NCI-H510A (cell line): Measurements from ENCODE around the gene TOPAZ1.

Experiments
- DNase-seq: peaks from one replicate; lab custom pipeline; 2025; lab: John Stamatoyannopoulos, UW

TOPAZ1 gene

DNA sequence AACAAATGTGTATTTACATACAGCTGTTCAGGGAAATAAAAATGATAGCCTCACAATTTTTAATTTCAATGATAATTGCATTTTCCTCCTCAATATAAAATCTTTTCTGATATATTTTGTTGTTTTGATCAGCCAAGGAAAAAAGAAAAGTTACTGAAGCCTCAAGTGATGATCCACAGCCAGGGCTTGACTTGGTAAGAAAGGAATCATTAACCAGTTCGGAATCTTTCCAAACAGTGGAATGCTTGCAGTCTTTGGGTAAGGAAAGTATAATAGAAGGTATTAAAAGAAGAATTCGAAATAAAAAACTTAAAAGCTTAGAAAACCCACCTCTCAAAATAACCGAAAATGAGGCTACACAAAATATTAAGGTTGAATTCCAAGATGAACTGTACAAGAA is 1.0 kb downstream of the TOPAZ1 start:
- no peak for DNase-seq

DNA sequence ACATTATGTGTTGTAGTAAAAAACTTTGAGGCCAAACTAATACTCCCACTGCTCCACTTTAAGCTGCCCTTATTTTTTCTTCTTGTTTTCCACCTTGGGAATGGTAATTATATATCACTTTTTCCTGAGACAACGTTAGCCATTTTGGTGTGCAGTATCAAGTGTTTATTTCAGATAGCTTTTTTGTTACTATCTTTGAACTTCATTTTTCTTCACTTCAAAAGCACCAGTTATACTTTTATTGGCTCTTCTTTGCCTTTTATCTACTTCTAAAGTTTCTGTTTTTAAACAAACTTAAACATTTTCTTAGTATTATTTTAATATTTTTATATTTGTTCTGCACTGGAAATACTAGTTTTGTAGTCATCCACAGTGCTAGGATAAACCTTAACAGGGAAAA is 6.5 kb downstream of the TOPAZ1 start:
- no peak for DNase-seq

DNA sequence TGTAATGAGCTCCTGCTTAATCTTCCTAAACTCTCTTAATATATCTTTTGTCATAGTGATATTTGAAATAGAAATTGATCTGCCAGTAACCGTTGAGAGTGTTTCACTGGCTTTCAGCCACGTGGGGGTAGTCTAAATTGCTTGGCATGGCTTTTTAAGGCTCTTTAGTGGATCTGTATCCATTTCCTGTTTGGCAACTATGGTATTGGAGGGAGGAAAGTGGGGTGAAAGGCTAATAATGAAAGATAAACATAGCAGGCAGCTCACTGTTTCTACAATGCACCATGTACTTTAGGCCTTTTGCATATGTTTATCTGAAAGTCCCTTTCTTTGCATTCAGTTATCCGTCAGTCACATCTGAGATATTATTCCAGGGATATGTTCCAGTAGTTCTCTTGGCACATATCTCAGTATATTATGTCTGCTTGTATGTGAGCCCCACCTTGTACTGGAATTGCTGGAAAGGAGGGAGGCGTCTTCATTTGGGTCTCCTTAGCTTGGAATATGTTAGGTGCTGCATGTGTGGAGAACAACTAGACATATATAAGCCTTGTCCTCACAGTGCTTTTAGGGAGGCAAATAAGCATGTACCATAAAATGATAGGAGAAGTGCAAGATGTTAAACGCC is 10.8 kb downstream of the TOPAZ1 start:
- DNase-seq: no peak

DNA sequence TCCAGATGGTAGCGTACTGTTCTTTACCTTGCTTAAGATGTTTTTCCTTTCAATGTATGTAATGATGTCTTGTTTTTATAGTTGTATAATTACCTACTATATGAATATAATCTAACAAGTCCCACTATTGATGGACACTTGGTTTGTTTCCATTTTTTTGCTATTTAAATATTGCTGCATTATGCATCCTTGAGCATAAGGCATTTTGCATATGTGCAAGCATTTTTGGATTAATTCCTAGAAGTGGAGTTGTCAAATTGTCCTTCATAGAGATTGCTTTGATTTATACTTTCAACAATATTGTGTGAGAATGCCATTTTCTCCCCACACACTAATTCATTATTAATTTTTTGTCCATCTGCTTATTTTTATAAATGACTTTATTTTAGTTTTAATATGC is 17.7 kb downstream of the TOPAZ1 start:
- DNase-seq: no peak

DNA sequence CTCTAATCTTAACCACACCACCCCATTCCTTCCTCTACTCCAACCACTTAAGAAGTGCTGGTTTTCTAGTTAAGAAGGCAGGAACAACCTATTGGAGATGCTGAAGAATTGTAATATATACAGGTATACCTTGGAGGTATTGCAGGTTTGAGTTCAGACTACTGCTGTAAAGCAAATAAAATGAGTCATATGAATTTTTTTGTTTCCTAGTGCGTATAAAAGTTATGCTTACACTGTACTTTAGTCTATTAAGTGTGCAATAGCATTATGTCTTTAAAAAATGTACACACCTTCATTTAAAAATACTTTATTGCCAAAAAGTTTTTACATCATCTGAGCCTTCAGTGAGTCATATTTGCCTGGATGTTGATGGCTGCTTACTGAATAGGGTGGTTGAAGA is 22.5 kb downstream of the TOPAZ1 start:
- DNase-seq: no peak

DNA sequence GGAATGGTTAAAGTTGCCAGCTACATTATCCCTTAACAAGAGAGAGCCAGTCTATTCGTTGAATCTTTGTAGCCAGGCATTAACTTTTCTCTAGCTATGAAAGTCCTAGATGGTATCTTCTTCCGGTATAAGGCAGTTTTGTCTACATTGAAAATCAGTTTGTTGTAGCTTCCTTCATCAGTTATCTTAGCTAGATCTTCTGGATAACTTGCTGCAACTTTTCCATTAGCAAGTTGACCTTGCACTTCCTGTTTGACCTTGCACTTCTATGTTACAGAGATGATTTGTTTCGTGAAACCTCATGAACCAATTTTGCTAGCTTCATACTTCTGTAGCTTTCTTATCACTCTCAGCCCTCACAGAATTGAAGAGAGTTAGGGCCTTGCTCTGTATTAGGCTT is 24.1 kb downstream of the TOPAZ1 start:
- no peak for DNase-seq

DNA sequence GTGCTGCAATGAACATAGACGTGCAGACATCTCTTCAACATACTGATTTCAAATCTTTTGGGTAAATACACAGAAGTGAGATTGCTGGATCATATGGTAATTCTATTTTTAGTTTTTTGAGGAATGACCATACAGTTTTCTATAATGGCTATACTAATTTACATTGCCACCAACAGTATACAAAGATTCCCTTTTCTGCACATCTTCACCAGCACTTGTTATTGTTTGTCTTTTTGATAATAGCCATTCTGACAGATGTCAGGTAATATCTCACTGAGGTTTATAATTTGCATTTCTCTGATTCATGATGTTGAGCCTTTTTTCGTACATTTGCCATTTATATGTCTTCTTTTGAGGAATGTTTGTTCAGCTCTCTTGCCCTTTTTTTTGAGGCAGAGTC is 30.5 kb downstream of the TOPAZ1 start:
- DNase-seq: no peak

DNA sequence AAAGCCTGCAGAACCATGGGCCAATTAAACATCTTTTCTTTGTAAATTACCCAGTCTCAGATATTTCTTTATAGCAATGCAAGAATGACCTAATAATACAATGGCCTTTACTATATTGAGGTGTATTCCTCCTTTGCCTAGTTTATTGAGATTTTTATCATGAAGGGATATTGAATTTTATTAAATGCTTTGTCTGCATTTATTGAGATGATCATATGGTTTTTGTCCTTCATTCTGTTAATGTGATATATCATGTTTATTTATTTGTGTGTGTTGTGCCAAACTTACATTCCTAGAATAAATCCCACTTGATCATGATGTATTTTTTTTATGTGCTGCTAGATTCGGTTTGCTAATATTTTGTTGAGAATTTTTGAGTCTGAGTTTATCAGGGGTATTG is 36.2 kb downstream of the TOPAZ1 start:
- no peak for DNase-seq

DNA sequence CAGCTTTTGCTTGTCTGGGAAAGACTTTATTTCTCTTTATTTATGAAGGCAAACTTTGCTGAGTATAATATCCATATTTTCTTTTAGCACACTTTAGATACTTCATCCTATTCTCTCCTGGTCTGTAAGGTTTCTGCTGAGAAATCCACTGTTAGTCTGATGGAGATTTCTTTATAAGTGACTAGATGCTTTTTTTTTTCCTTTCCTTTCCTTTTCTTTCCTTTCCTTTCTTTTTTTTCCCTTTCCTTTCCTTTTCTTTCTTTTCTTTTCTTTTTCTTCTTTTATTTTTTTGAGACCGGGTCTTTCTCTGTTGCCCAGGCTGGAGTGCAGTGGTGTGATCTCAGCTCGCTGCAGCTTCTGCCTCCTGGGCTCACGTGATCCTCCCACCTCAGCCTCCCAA is 38.4 kb downstream of the TOPAZ1 start:
- no peak for DNase-seq

DNA sequence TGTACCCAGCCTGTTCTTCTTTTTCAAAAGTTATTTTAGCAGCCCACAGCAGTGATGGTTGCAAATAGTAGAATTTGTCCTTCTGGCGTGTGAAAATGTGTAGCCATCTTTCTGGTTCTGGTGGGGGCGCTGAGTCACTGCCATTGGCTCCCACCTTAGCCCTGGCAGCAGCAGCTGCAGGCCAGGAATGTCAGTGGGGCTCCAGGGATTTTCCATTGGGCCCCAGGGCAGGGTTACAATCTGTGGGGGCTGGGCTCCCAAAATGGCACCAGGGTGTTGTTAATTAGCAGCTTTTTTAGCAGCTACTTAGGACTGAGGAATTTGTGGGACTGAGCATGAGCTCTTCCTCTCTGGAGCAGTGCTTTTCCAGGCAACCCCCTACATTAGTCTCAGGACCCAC is 38.9 kb downstream of the TOPAZ1 start:
- no peak for DNase-seq

DNA sequence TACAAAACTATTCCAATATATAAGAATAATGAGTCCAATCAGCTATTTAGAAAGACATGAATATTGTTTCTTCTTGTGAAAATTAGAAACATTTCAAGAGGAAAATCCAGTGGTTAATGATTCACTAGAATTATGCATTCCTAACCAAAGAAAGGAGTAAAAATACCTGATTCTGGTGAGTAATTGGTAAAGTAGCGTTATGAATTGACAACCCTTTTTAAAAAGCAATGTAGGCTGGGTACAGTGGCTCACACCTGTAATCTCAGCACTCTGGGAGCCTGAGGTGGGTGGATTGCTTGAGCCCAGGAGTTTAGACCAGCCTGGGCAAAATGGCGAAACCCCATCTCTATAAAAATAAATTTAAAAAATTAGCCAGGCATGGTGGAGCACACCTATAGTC is 43.3 kb downstream of the TOPAZ1 start:
- DNase-seq: no peak

DNA sequence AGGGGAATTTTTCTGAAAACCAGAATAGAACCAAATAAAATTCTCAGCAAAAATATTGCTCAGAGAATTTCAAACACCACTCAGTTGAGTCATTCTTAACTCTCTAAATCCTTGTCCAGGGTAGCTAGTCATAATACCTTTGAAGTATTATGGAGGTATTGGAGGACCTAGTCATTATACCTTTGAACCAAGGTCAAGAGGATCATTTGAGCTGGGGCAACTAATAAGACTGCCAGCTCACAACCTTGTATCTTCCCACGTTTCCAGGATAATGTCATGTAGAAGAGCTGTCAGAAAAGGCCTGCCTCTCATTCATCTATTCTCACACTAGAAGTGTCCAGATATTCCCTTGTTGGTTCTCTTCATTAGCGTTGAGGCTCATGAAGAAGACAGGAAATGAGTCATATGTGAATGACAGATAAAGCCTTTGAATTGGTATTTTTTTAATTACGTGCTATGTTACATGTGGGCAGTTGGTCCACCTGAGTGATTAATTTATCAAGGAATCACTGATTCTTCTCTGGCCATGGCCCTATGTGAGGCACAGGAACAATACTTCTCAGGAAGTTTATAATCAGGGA is 48.3 kb downstream of the TOPAZ1 start:
- no peak for DNase-seq

DNA sequence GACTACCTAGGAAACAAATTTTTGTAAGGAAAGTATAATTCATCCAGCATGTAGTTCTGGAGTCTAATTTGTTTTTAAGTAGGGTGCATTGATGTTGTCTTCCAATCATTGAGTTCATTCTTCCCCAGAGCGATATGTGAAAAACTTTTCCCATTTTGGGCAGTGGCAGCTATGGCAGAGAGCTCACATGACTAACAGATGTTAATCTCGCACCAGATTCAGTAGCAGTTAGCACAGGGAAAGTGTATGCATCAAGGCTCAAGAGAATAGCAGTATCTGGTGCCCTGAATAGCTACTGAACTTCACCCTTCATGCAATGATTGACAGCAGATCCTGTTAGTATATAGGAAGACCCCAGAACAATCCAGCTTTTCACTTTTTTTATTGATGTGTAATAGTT is 50.6 kb downstream of the TOPAZ1 start:
- DNase-seq: no peak

DNA sequence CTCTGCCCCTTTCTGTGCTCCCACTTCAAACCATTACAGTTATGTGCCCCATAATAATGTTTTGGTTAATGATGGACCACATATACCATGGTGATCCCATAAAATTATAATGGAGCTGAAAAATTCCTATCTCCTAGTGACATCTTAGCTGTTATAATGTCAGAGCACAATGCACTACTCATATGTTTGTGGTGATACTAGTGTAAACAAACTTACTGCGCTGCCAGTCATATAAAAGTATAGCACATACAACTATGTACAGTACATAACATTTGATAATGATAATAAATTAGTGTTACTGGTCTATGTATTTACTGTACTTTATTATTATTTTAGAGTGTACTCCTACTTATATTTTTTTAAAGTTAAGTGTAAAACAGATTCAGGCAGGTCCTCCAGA is 51.3 kb downstream of the TOPAZ1 start:
- no peak for DNase-seq

DNA sequence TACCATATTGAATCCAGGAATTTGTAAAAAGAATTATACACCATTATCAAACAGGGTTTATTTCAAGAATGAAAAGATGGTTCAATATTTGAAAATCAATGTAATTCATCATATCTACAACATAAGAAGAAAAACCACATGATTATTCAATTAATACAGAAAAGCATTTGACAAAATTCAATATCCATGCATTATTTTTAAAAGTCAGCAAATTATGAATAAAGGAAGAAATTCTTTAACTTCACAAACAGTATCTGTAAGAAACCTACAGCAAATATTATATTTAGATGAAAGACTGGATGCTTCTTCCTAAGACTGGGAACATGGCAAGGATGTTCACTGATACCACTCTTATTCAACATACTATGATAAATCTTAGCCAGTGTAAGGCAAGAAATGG is 55.6 kb downstream of the TOPAZ1 start:
- no peak for DNase-seq

DNA sequence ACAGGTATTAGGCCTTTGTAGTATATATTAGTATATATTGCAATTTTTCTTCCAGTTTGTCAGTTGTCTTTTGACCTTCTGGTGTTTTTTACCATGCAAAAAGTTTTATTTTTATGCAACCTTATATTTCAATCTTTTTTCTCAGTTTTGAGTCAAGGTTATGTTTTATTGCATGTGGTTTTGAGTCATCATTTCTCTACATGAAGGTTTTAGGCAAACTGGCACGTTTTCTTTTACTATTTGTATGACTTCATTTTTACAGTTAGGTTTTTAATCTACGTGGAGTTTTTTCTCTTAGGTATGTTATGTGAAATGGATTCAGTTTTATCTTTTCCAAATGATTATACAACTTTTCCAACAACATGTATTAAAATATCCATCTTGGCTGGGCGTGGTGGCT is 60.1 kb downstream of the TOPAZ1 start:
- DNase-seq: no peak

DNA sequence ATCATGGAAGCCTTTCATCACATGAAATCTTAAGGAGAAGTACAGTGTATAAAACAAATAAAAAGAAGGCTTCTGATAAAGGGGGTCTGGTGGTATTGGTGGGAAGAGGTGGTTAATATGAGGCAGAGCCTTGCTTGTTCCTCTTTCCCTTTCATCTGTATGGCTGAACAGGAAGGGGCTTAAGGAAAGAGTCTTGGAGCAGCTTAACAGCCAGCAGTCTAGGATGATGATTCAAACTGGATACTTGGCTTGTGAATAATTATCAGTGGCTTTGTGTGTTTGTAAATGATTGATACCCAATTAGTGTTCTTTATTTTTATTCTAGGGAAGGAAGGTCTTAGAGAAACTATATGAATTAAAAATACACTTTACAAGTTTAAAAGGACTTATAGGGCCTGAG is 67.8 kb downstream of the TOPAZ1 start:
- DNase-seq: no peak

DNA sequence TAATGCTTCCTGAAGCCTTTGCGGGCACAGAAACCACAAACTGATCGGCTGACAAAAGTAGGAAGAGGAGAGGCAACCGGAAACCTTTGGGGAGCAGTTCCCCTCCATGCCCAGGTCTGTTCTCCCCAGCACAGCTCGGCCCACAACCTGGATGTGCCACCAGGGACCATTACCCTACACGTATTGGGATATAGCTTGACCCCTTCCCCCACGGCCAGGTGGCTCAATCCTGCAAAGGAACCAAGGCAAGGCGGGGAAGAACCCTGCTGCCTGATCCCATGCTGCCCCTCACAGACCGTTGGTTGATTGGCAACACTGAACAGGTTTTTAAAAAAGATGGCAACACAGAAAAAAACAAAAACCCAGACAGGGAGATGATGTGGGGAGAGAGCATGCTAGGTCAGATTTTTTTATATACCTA is 77.2 kb downstream of the TOPAZ1 start:
- no peak for DNase-seq

DNA sequence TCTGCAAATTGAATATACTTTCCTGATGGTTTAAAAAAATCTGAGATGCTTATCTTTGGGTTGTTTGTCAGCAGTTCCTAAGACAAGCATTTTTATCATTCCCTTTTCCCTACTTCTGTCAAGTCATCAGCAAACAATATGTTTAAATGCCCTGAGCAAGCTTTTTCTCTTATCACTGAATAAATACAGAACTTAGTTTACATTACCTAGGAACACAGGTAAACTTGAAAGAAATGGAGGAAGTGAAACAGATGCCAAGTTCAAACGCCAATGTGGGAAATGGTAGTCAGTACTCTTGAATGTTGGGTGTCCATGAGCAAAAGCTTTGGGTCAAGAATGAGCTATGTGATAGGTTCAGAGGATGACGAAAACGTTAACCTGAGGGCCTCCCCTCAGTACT is 79.6 kb downstream of the TOPAZ1 start:
- no peak for DNase-seq

DNA sequence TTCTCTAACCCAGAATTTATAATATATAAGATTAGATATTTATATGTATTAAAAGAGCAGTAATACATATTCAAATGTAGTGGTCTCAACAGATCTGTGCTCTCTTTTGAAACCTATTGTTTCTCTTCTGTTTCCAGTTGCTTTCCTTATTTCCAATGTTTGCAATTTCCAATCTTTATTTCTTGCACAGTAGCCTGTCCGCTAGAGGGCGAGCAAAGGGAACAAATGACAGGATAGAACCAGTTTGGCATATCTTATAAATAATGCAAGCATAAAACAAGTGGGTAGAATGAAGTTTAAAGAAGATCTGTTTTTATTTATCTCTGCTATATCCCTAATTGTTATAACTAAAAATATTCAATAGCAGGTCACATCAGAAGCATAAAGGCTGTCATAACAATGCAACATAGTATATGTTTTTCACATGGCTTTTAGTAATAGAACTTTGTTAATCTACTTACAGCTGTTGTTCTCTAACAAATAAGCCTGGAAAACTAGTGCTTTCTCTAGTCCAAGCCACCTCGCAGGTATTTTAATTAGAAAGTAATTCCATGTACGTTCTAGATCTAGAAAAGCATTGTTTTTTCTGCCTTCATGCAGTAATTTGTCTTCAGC is 81.8 kb downstream of the TOPAZ1 start:
- peak; percentile 6 for DNase-seq

DNA sequence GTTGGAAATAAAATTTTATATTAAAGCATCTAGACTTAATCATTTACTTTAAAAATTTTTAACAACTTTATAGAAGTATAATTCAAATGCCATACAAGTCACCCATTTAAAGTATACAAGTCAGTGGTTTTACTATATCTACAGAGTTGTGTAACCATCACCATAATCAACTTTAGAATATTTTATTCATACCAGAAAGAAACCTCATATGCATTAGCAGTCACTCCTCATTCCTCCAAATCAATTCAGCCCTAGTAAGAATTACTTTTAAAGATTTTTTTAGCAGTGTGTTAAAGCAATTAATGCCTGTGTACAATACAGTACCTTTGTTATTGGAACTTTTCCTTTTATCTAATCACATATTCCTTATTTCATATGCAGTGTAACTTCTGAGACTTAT is 82.9 kb downstream of the TOPAZ1 start:
- DNase-seq: no peak

DNA sequence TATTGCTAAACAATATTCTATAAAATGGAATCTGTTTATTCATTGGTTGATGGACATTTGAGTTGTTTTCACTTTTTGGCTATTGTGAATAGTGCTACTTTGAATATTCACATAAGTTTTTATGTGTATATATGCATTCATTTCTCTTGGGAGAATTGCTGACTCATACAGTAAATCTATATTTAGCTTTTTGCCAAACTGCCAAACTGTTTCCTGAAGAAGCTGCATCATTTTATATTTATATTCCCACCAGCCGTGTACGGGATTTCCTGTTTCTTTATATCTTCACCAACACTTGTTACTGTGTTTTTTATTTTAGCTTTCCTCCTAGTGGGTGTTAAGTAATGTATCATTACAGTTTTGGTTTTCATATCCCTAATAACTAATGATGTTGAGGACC is 84.3 kb downstream of the TOPAZ1 start:
- DNase-seq: no peak

DNA sequence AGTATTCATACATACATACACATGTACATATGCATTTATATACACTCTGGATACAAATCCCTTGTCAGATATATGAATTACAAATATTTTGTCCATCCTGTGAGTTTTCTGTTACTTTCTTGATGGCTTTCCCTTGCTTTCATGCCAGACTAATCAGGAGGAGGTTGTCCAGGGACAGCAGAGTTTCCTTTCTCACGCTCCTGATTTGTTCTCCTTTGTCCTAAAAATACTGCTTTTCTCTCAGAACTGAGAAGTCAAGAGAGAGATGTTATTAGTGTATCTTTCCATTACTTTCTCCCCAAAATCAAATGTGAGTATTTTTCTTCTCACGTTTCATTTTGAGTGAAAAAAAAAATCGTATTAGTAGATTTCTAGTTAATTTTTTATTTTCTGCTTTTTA is 84.8 kb downstream of the TOPAZ1 start:
- DNase-seq: no peak

DNA sequence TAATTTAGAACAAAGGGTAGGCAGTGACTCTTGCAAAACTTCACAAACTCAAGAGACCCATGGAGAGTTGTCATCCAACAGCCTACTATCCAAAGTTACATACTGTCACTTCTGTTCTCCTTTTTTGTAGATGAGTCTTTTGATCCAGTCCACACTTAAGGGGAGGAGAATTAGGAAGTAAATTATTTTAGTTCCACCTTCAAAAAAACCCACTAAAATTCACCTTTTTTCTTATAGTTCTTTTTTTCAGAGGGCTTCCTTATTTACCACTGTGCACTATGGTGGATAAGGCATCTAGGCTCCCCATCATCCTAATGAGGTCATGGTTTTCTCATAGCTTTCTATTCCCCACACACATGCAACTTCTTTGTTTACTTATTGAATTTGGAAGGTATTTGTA is 88.3 kb downstream of the TOPAZ1 start:
- no peak for DNase-seq
